ENCODE measurements around the gene CNNM4. TPM values are rescaled to one million over a fixed set of nuclear protein-coding genes. Genes with fewer than 3 reads are reported as not detected.

Gene CNNM4
- total RNA-seq, 1 donor from 2014 or later, result 2.7 TPM

DNA sequence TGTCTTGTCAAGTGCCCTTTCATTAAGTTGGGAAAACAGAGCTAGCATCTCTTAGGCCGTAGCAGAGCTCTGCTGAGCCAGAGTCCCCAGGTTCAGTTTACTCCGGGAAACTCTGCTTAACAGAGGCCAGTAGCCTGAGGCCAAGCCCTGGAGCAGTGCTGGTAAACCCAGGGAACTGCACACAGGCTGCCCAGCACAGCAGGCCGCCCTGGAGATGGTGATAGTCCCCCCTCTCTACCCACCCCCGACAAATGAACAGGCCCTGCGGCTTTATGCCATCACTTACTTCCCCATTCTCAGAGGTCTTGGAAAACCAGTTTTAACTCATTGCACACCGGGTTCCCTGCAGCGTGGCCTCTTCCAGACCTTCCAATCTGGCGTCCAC, 3.5 kb downstream of the CNNM4 start:
- Histone ChIP-seq H3K27me3 (no peaks in the 10 kb centered on the region), H3K36me3 (peaks cover 0 to 2% of the 10 kb centered on the region in 2 donors), H3K9me3 (no peaks in the 10 kb centered on the region), H3K4me1 (peaks cover 10 to 20% of the 10 kb centered on the region in 2 donors), H3K4me3 (peak overlapping the region; percentile 64 to 94), H3K27ac (peak overlapping the region; percentile 56 to 63)
- TF ChIP-seq, protein P1, sequence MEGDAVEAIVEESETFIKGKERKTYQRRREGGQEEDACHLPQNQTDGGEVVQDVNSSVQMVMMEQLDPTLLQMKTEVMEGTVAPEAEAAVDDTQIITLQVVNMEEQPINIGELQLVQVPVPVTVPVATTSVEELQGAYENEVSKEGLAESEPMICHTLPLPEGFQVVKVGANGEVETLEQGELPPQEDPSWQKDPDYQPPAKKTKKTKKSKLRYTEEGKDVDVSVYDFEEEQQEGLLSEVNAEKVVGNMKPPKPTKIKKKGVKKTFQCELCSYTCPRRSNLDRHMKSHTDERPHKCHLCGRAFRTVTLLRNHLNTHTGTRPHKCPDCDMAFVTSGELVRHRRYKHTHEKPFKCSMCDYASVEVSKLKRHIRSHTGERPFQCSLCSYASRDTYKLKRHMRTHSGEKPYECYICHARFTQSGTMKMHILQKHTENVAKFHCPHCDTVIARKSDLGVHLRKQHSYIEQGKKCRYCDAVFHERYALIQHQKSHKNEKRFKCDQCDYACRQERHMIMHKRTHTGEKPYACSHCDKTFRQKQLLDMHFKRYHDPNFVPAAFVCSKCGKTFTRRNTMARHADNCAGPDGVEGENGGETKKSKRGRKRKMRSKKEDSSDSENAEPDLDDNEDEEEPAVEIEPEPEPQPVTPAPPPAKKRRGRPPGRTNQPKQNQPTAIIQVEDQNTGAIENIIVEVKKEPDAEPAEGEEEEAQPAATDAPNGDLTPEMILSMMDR (IDR thresholded peaks at IDR 0.05), result no peak
- no peak for DNase-seq (ENCODE audit: low spot score in 2 of 2)
- intact Hi-C loops (cut with DNase I), result loop anchor here (5.0 kb wide), 4 partner anchors 38 to 348 kb away; partner anchors contain the start of gene ANKRD36

DNA sequence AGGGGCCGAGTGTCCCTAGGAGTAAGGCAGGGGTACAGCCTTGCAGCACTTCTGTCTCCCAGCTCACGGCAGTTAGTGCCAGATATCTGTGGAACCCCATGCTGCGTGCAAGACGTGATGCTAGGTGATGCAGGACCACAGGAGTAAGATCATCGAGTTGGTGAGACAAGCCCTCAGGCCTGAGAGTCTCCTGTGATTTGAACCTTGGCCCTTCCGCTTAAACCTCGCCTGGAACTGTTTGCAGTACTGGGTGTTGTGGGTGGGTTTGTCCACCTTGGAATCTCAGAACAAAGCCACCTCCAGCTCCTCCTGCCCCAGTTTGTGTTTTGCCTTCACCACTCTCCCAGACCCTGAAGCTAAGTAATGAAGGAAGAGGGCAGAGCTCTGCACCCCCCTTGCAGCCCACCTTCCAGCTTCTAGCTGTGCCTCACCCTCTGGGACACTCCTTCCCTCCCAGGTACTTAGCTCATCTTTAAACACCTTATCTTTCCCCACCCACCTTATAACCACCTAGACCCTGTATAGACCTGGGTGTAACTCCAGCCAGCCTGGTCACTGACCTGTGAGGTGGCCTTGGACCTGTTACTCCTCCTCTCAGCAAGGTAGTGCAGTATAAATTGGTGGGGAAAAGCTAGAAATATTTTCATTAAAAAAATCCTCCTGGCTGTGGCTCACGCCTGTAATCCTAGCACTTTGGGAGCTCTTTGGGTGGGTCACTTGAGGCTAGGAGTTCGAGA, 6.6 kb downstream of the CNNM4 start:
- Histone ChIP-seq H3K4me3 (no peak overlapping the region), H3K36me3 (peaks cover 0 to 2% of the 10 kb centered on the region in 2 donors), H3K4me1 (peaks cover 2 to 16% of the 10 kb centered on the region in 2 donors), H3K27me3 (no peaks in the 10 kb centered on the region), H3K27ac (no peak overlapping the region), H3K9me3 (no peaks in the 10 kb centered on the region)
- TF ChIP-seq, protein P1 (IDR thresholded peaks at IDR 0.05), result no peak
- intact Hi-C loops (cut with DNase I), result no loop called here
- DNase-seq (ENCODE audit: low spot score in 2 of 2), result no peak

DNA sequence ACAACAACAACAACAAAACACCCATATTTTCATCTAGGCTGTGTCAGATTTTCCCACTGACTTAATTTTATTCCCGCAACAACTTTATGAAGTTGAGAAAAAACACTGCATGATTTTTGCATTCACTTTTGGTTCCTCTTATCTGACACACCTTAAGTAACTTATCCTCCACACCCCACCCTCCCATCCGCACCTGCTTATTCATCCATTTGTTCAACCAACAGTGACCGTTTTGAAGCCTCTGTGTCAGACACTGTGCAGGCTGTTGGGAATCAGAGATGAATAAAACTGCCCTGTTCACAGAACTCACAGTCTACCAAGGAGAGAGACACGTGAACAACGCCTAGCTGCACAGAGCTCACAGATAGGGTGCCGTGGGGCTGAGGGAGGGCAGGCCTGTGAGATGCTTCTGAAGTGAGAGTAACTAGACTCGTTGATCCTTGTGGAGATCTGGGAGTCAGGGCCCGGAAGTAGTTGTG, 7.4 kb downstream of the CNNM4 start:
- Histone ChIP-seq H3K36me3 (peaks cover 0 to 2% of the 10 kb centered on the region in 2 donors), H3K27ac (no peak overlapping the region), H3K9me3 (no peaks in the 10 kb centered on the region), H3K4me1 (peaks cover 0 to 11% of the 10 kb centered on the region in 2 donors), H3K4me3 (no peak overlapping the region), H3K27me3 (no peaks in the 10 kb centered on the region)
- TF ChIP-seq, protein P1 (IDR thresholded peaks at IDR 0.05), result no peak
- no peak for DNase-seq (ENCODE audit: low spot score in 2 of 2)
- intact Hi-C loops (cut with DNase I), result no loop called here

DNA sequence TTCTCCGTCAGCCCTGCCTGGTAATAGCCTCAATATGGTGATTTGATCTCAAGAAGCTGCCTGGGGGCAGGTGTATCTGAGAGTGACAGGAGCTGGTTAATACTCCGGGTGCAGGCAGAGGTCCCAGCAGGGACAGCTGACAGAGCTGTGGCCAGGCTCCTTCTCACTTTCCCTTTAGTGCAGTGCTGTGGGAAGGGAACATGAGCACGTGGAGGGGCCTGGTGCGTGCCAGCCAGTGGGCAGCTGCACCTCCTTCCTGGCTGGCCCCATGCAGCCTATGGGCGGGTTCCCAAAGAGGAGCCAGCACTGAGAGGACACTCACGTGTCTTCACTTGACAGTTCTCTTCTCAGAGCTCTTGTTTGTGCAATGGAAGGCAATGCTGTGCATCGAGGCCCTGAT, 9.1 kb downstream of the CNNM4 start:
- Histone ChIP-seq H3K4me1 (no peaks in the 10 kb centered on the region), H3K27me3 (no peaks in the 10 kb centered on the region), H3K9me3 (no peaks in the 10 kb centered on the region), H3K4me3 (no peak overlapping the region), H3K27ac (no peak overlapping the region), H3K36me3 (peaks cover 0 to 2% of the 10 kb centered on the region in 2 donors)
- intact Hi-C loops (cut with DNase I), result no loop called here
- TF ChIP-seq, protein P1 (IDR thresholded peaks at IDR 0.05), result no peak
- no peak for DNase-seq (ENCODE audit: low spot score in 2 of 2)

DNA sequence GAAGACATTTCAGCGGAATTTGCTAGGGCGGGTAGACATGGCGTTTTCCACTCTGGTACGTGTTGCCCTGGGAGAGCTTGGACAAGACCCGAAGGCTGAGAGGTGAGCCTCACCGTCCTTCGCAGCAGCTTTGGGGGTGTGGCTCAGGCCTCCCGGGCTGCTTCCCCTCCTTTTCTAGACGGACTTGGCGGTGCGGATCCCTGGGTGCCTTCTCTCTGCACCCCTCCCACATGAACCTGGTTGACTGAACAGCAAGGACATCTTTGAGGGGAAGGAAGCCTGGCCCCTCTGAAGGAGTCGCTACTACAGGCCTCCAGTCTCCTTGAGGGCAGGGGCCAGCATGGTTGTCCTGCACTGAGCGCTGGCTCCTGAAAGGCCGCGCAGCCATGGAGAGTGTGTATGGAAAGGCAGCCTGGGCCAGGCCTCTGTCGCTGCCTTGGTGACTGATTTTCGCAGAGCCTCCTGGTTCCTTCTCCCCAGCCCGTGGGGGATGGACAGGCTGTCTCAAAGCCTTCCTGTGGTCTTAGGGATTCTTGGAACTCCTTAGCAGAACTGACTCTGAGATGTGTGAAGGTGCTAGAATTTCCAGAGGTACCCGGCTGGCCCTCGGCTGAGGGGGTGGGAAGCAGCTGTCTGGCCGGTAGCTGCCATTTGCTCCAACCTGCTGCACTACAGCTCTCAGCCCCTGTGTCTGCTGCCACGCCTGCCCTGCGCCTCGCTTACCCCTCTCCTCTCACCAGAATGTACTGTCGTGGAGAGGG, 9.9 kb downstream of the CNNM4 start:
- intact Hi-C loops (cut with DNase I), result no loop called here

More for the DNA sequence above, 9.9 kb downstream of the CNNM4 start:
- no peak for DNase-seq (ENCODE audit: low spot score in 2 of 2)
- Histone ChIP-seq H3K4me3 (no peak overlapping the region), H3K27me3 (no peaks in the 10 kb centered on the region), H3K27ac (no peak overlapping the region), H3K9me3 (no peaks in the 10 kb centered on the region), H3K36me3 (peaks cover 0 to 2% of the 10 kb centered on the region in 2 donors), H3K4me1 (no peaks in the 10 kb centered on the region)
- TF ChIP-seq, protein P1 (IDR thresholded peaks at IDR 0.05), result no peak

Measured in ascending aorta (tissue), 2 donors.